Adrenal gland (tissue), 5 donors: ENCODE data around the gene DISP1.

Experiments
- CTCF ChIP-seq, 6 experiments: fragments of 450-650 bp in 4 of 6; fragments of 200-600 bp in 2 of 6; sonication (generic) in 1 of 6; IDR thresholded peaks; 1 replicate in 5 of 6; 2 replicates in 1 of 6; pipeline versions ENCODE4 v1.5.1 to v1.8.0; 2016 to 2021; ENCODE audit warnings: antibody characterized with exemption in 6 of 6, mild to moderate bottlenecking in 2 of 6, moderate library complexity in 1 of 6
- POLR2A ChIP-seq, 2 donors: fragments of 450-650 bp; IDR thresholded peaks; one replicate each; pipeline ENCODE4 v1.6.1; 2017; ENCODE audit warnings: antibody characterized with exemption in 2 of 2, mild to moderate bottlenecking in 2 of 2, moderate library complexity in 1 of 2
- donor health status: DM: no; HTN: no; CAD: no.

- TF ChIP-seq POLR2A (IDR thresholded peaks at IDR 0.05) (no peak), CTCF (IDR thresholded peaks at IDR 0.05) (no peak)
Observed at GRCh38 chr1:222783051-222783450, 31.8 kb upstream of the DISP1 start.
